NK-92 treated with Interleukin-12 subunit alpha and Interleukin-12 subunit beta, amount 100 ng/mL, for 24 hours (cell line): Measurements from ENCODE around the gene IFT27.

Source experiments
- DNase-seq: peaks from one replicate; lab custom pipeline; 2025; lab: John Stamatoyannopoulos, UW

Gene IFT27

DNA sequence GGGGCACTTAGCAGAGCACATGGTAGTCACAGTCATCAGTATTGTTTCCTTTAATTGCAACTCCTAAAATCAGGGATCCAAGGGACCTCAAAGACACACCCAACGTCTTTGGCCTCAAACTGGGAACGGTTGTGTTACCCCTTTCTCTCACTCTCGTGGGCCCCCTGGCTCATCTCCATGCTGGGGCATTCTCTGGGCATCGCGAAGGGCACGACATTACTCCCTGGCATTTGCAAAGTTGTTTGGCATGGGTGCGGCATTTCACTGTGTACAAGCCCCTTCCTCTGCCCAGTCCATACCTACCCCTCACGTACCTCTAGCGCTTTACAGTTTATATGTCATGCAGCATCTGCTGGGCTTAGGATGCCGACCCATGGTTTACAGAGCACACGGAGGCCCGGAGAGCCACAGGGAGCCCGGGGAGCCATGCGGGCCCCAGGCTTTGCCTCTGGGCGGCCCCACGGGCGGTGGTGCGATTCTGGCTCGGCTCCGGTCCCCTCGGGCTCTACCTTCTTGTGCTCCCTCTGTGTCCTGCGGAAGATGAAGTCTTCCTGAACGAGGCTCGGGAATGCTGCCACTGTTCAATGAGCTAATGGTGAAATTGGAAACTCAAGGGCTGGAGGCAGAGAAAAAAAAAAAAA lies 50.4 kb downstream of the IFT27 start:
- no peak for DNase-seq

GRCh38 chr22:36724836-36725235 lies 51.1 kb downstream of the IFT27 start:
- no peak for DNase-seq

- no peak for DNase-seq
Observed at GRCh38 chr22:36722055-36722454, 53.9 kb downstream of the IFT27 start.

DNA sequence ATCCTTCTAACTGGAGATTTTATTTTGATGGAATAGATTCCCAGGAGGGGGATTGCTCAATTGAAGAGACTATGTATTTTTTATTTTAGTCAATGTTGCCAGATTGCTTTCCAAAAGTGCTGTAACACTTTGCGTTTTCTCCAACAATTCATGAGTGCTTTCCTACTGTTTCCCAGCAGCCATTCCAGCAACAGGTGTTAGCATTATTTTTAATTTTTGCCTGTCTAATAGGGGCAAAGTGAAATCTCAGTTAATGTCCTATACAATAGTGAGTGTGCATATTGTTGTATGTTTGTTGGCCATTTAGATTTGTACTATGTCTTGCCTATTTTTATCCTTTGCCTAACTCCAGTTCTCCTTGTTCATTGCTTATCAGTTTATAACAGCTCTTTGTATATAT lies 60.3 kb downstream of the IFT27 start:
- no peak for DNase-seq

DNA sequence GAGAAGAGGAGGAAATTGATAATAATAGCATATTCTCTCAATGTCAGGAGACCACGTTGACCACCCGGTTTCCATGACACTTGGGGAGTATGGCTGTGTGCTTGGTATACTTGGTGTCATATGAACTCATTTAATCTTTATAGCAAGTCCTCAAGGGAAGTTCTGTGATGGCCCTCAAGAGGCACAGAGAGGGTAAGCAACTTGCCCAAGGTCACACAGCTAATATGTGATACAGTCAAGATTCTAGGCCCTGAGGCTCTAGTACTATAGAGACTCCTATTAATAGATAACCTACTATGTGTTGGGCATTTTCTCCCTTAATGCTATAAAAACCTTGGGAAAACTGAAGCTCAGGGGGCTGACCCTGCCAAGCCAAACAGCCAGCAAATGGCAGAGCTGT lies 61.8 kb downstream of the IFT27 start:
- no peak for DNase-seq

DNA sequence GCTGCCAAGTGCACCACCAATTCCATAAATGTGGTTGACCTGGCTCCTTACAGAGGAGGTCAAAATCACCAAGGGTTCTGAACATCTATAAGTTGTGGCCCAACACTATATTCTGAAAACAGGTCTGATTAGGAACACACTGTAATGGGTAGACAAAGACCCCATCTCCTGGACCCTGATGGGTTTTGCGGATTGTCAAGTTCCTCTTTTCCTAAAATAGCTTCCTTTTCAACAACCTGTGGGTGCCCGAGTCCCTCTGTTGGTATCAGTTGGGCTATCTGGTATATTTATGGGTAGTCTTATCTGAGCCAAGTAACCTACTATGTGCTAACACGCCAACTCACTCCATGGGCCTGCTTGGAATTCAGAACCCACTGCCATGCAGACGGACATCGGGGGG lies 62.5 kb downstream of the IFT27 start:
- no peak for DNase-seq
